ENCODE measurements around the gene UBR1.

DNA sequence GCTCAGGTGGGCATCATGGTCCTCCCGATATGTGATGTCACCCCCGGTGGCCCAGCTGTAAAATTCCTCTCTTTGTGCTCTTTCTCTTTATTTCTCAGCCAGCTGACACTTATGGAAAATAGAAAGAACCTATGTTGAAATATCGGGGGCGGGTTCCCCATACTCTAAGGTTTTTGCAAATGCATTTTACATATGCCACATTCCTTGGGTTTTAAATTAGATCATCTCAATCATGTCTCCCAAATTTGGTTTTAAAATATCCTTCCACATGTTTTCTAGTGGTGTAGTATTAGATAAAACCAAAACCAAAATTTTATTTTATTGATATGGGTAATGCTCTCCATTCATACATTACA is 23.1 kb upstream of the UBR1 start:
- TF ChIP-seq, protein P1, sequence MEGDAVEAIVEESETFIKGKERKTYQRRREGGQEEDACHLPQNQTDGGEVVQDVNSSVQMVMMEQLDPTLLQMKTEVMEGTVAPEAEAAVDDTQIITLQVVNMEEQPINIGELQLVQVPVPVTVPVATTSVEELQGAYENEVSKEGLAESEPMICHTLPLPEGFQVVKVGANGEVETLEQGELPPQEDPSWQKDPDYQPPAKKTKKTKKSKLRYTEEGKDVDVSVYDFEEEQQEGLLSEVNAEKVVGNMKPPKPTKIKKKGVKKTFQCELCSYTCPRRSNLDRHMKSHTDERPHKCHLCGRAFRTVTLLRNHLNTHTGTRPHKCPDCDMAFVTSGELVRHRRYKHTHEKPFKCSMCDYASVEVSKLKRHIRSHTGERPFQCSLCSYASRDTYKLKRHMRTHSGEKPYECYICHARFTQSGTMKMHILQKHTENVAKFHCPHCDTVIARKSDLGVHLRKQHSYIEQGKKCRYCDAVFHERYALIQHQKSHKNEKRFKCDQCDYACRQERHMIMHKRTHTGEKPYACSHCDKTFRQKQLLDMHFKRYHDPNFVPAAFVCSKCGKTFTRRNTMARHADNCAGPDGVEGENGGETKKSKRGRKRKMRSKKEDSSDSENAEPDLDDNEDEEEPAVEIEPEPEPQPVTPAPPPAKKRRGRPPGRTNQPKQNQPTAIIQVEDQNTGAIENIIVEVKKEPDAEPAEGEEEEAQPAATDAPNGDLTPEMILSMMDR (conservative IDR thresholded peaks at IDR 0.05; ENCODE audit: low read depth, low read length): no peak
- no peak for TF ChIP-seq EZH2 (IDR thresholded peaks at IDR 0.05; ENCODE audit: borderline replicate concordance, low read depth, low read length, poor library complexity, severe bottlenecking)

Measured in A673 (cell line).